KMS-11 (cell line): ENCODE measurements around the gene KCNQ1.

Experiments
- H2AFZ ChIP-seq: fragments of 200-600 bp; sonication (generic); 2 replicates; pipeline ENCODE4 v1.6.1; 2016; ENCODE audit warnings: antibody characterized with exemption, mixed run types, low read depth
- H3K27ac ChIP-seq: fragments of 200-600 bp; sonication (generic); 2 replicates; pipeline ENCODE4 v1.6.1; 2016; ENCODE audit warnings: mild to moderate bottlenecking, mixed run types
- H3K27me3 ChIP-seq: fragments of 200-600 bp; sonication (generic); 2 replicates; pipeline ENCODE4 v1.6.1; 2017; ENCODE audit warnings: mild to moderate bottlenecking, low read depth, mixed run types, moderate library complexity; ENCODE audit not compliant: insufficient read depth
- H3K36me3 ChIP-seq: fragments of 200-600 bp; sonication (generic); 2 replicates; pipeline ENCODE4 v1.6.1; 2017; ENCODE audit warnings: mild to moderate bottlenecking, mixed run types; ENCODE audit not compliant: insufficient read depth
- H3K4me1 ChIP-seq: fragments of 200-600 bp; sonication (generic); 2 replicates; pipeline ENCODE4 v1.6.1; 2016; ENCODE audit warnings: mild to moderate bottlenecking, low read depth, mixed run types; ENCODE audit not compliant: poor library complexity, severe bottlenecking
- H3K4me2 ChIP-seq: fragments of 200-600 bp; sonication (generic); 2 replicates; pipeline ENCODE4 v1.7.0; 2016; ENCODE audit warnings: mild to moderate bottlenecking, mixed run types
- H3K4me3 ChIP-seq: fragments of 200-600 bp; sonication (generic); IDR thresholded peaks from 2 replicates; pipeline ENCODE4 v1.6.1; 2017; ENCODE audit warnings: low read depth, low read length, mixed read lengths; ENCODE audit not compliant: insufficient read depth
- H3K79me2 ChIP-seq: fragments of 200-600 bp; sonication (generic); 2 replicates; pipeline ENCODE4 v1.6.1; 2016; ENCODE audit warnings: low read depth, mixed run types; ENCODE audit not compliant: insufficient read depth
- H3K9ac ChIP-seq: fragments of 200-600 bp; sonication (generic); 2 replicates; pipeline ENCODE4 v1.6.1; 2016; ENCODE audit warnings: mild to moderate bottlenecking, mixed run types
- H4K20me1 ChIP-seq: fragments of 200-600 bp; sonication (generic); 2 replicates; pipeline ENCODE4 v1.6.1; 2016; ENCODE audit warnings: mild to moderate bottlenecking, mixed run types; ENCODE audit not compliant: insufficient read depth
- CTCF ChIP-seq: fragments of 200-600 bp; sonication (generic); conservative IDR thresholded peaks from 2 replicates; pipeline ENCODE4 v1.6.1; 2017; ENCODE audit warnings: low read depth, mild to moderate bottlenecking, antibody characterized with exemption, low read length, moderate library complexity, mixed read lengths

KCNQ1 gene

GRCh38 chr11:2882396-2883110 is 437.7 kb downstream of the KCNQ1 start:
- Histone ChIP-seq H3K27ac (no peak overlapping the region), H3K9ac (no peak overlapping the region), H4K20me1 (no peaks in the 10 kb centered on the region), H3K79me2 (no peaks in the 10 kb centered on the region), H3K4me2 (no peak overlapping the region), H3K4me3 (no peak overlapping the region), H3K36me3 (no peaks in the 10 kb centered on the region), H2AFZ (no peak overlapping the region), H3K4me1 (peaks cover 4% of the 10 kb centered on the region), H3K27me3 (peaks cover under 1% of the 10 kb centered on the region; the same call in 1 of the 2 replicates)
- TF ChIP-seq CTCF = no peak

DNA sequence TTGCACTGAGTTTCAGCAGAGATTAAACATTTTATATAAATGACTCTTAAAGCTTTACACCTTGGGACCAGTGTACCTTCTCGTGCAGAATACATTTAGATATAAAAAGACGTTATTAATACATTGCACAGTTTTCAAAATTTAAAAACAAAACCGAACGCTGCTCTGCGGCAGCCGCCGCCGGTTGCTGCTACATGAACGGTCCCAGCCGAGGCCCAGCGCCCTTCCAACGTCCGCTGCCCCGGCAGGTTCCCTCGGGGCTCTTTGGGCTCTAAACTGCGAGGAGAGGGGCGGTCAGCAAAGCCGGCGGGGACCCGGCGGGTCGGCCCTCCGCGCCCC is 438.8 kb downstream of the KCNQ1 start:
- Histone ChIP-seq H3K9ac (no peak overlapping the region), H3K27ac (no peak overlapping the region), H3K4me2 (0 out of 2 replicates have a peak overlapping the region, but pooled peaks have one; percentile 6), H3K4me3 (no peak overlapping the region), H4K20me1 (no peaks in the 10 kb centered on the region), H3K4me1 (peaks cover 4% of the 10 kb centered on the region), H3K36me3 (no peaks in the 10 kb centered on the region), H2AFZ (no peak overlapping the region), H3K27me3 (peaks cover 3% of the 10 kb centered on the region; the same call in 1 of the 2 replicates), H3K79me2 (no peaks in the 10 kb centered on the region)
- no peak for TF ChIP-seq CTCF

- Histone ChIP-seq H3K4me3 (no peak overlapping the region), H3K79me2 (no peaks in the 10 kb centered on the region), H3K36me3 (no peaks in the 10 kb centered on the region), H2AFZ (peak overlapping the region; percentile 38; the same call in 1 of the 2 replicates), H4K20me1 (no peaks in the 10 kb centered on the region), H3K4me1 (peaks cover 4% of the 10 kb centered on the region), H3K4me2 (0 out of 2 replicates have a peak overlapping the region, but pooled peaks have one; percentile 6), H3K27ac (no peak overlapping the region), H3K27me3 (peaks cover 3% of the 10 kb centered on the region; the same call in 1 of the 2 replicates), H3K9ac (no peak overlapping the region; the same call in 1 of the 2 replicates)
- no peak for TF ChIP-seq CTCF
These were observed 439.4 kb downstream of the KCNQ1 start for GRCh38 chr11:2883979-2884815.

DNA sequence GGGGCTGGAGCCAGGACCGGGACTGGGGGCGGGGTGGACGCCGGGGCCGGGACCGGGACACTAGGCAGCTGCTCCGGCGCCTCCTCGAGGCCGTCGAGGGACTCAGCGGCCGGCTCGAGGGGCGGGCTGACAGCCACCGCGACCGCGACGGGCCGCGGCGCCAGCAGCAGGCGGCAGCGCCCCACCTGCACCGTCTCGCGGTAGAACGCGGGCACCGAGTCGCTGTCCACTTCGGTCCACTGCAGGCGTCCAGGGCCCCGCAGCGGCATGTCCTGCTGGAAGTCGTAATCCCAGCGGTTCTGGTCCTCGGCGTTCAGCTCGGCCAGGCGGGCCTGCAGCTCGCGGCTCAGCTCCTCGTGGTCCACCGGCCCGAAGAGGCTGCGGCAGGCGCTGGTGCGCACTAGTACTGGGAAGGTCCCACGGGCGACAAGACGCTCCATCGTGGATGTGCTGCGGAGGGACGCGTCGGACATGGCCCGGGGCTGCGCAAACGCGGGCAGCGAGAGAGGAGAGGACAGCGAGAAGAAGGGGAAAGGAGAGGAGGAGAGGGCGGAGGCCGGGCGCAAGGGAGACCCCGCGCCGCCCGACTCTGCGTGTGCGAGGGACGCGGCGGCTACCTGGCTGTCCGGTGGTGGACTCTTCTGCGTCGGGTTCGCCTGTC is 440.3 kb downstream of the KCNQ1 start:
- Histone ChIP-seq H3K4me2 (peak overlapping the region; percentile 96), H3K9ac (peak overlapping the region; percentile 30; the same call in 1 of the 2 replicates), H3K79me2 (no peaks in the 10 kb centered on the region), H4K20me1 (no peaks in the 10 kb centered on the region), H2AFZ (peak overlapping the region; percentile 79), H3K27ac (no peak overlapping the region), H3K36me3 (no peaks in the 10 kb centered on the region), H3K4me3 (no peak overlapping the region), H3K27me3 (peaks cover 3% of the 10 kb centered on the region; the same call in 1 of the 2 replicates), H3K4me1 (peaks cover 4% of the 10 kb centered on the region)
- TF ChIP-seq CTCF = peak; percentile 25; the same call in 1 of the 2 replicates
